ENCODE measurements around the gene IGFBP2. TPM values are rescaled to one million over a fixed set of nuclear protein-coding genes. Genes with fewer than 3 reads are reported as not detected.
A peak's percentile ranks its signal among the peaks of the same experiment; 100 is the strongest.

The IGFBP2 gene
- total and polyA plus RNA-seq, 9 of the 15 experiments (the other 6 are each of a cell fraction or from before 2014, with no cell fraction given) = 0.93 TPM; not detected in 8

GRCh38 chr2:216646116-216646515 is 12.9 kb downstream of the IGFBP2 start:
- Histone ChIP-seq H3K9me3 (replicated peaks; ENCODE audit: control insufficient read depth, insufficient read depth, low read depth, low read length) (no peaks in the 10 kb centered on the region; the same call in 1 of the 2 replicates), H4K20me1 (replicated peaks; ENCODE audit: control insufficient read depth, insufficient read depth, low read length) (no peaks in the 10 kb centered on the region), H3K4me2 (ENCODE audit: insufficient read depth, low read length) (no peak overlapping the region), H3K27ac (ENCODE audit: extremely low read depth, low read depth, low read length) (no peak overlapping the region), H2AFZ (ENCODE audit: low read depth, low read length) (no peak overlapping the region), H3K4me1 (replicated peaks in 1 of 2; ENCODE audit: control insufficient read depth in 2 of 2, insufficient read depth in 2 of 2, low read length in 2 of 2) (no peaks in the 10 kb centered on the region), H3K27me3 (ENCODE audit: control insufficient read depth in 2 of 2, insufficient read depth in 2 of 2, low read length in 2 of 2) (peaks cover 2 to 35% of the 10 kb centered on the region in 2 experiments; a peak in 3 of 5 replicates), H3K9me1 (ENCODE audit: control insufficient read depth, insufficient read depth, low read length) (no peaks in the 10 kb centered on the region), H3K4me3 (no peak overlapping the region), H3K36me3 (ENCODE audit: control insufficient read depth, insufficient read depth, low read length) (no peaks in the 10 kb centered on the region), H3K79me2 (ENCODE audit: control insufficient read depth, insufficient read depth, low read length) (no peaks in the 10 kb centered on the region), H3K9ac (ENCODE audit: insufficient read depth in 1 of 2, low read depth in 2 of 2, low read length in 2 of 2) (no peak overlapping the region)
- TF ChIP-seq HDAC1 (IDR thresholded peaks at IDR 0.05) (no peak), ATF3 (IDR thresholded peaks at IDR 0.05) (peak; percentile 43), ATF3 (CRISPR knock-in tag; conservative IDR thresholded peaks at IDR 0.05) (no peak), CEBPG (CRISPR knock-in tag; IDR thresholded peaks at IDR 0.05) (no peak), CEBPG (tag; conservative IDR thresholded peaks at IDR 0.05 in 1 of 2, IDR thresholded peaks at IDR 0.05 in 1 of 2) (peak; percentile 34 to 62; a peak in 3 of 4 replicates)
- ChIA-PET POLR2A (interaction anchor here (0.8 kb wide), 1 partner anchor 53 kb away, joined by 6 read pairs; no protein-coding TSS in a partner anchor), CTCF (ENCODE audit: low intra/inter-chr PET ratio) (no interaction called here)
- in situ Hi-C loops (cut with MboI) = no loop called here
- WGBS (ENCODE audit: insufficient coverage, low coverage, missing lambda C conversion rate) = 0% methylated on average over 3 of the region's 3 CpGs
- FAIRE-seq (no peak), ATAC-seq (no peak), DNase-seq (ENCODE audit: extremely low read depth in 1 of 4, low spot score in 3 of 4) (no peak)
- intact Hi-C loops (cut with micrococcal nuclease) = no loop called here
- no TSS peak for BruUV-seq (replicated peaks)
